ENCODE data around the gene LYRM4.

The LYRM4 gene

DNA sequence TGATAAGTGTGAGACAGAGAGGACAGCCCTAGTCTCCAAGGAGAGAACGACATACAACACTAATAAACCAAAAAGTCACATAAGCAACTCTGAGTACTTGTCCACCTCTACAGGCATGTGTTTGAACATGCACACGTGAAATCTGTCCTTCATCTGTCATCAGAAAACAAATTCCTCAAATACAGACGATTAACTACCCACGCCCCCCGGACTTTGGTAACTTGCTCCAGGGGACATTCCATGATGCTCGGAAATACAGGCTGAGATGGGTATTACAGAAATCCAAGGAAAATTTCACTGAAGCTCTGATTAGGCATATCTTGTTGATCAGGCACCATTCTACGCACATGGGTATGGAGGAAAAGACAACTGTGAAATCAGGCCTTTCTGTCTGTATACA, 57.8 kb downstream of the LYRM4 start:
- Mint-ChIP-seq H3K27ac (peak overlapping the region in 1 of 3 experiments; percentile 97), H3K4me1 (peaks cover 62% of the 10 kb centered on the region), H3K9me3 (no peaks in the 10 kb centered on the region), H3K27me3 (ENCODE audit: low read depth) (no peaks in the 10 kb centered on the region), H3K36me3 (ENCODE audit: low read depth) (no peaks in the 10 kb centered on the region), H3K4me3 (no peak overlapping the region)
- TF ChIP-seq, protein P1, sequence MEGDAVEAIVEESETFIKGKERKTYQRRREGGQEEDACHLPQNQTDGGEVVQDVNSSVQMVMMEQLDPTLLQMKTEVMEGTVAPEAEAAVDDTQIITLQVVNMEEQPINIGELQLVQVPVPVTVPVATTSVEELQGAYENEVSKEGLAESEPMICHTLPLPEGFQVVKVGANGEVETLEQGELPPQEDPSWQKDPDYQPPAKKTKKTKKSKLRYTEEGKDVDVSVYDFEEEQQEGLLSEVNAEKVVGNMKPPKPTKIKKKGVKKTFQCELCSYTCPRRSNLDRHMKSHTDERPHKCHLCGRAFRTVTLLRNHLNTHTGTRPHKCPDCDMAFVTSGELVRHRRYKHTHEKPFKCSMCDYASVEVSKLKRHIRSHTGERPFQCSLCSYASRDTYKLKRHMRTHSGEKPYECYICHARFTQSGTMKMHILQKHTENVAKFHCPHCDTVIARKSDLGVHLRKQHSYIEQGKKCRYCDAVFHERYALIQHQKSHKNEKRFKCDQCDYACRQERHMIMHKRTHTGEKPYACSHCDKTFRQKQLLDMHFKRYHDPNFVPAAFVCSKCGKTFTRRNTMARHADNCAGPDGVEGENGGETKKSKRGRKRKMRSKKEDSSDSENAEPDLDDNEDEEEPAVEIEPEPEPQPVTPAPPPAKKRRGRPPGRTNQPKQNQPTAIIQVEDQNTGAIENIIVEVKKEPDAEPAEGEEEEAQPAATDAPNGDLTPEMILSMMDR (IDR thresholded peaks at IDR 0.05; ENCODE audit: unreplicated experiment in 3 of 3): no peak

DNA sequence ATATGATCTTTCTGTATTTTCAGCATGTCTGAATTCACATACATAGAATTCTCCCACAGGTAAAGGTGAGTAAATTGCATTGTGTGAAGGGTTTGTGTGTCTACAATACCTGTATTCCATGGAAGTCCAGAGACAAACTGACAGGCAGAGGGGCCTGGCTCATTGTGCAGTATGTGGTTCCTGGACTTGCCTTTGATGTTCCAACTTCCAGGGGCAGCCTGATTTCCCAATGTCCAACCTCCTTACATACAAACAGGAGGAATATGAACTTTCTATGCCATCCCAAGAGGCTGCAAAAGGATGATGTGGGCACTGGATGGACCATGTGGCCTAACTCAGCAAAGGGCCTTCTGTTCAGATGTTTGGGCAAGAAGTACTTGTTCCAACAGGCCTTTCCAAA, 58.5 kb downstream of the LYRM4 start:
- Mint-ChIP-seq H3K36me3 (ENCODE audit: low read depth) (no peaks in the 10 kb centered on the region), H3K4me3 (no peak overlapping the region)
- TF ChIP-seq, protein P1 (IDR thresholded peaks at IDR 0.05; ENCODE audit: unreplicated experiment in 3 of 3): no peak

DNA sequence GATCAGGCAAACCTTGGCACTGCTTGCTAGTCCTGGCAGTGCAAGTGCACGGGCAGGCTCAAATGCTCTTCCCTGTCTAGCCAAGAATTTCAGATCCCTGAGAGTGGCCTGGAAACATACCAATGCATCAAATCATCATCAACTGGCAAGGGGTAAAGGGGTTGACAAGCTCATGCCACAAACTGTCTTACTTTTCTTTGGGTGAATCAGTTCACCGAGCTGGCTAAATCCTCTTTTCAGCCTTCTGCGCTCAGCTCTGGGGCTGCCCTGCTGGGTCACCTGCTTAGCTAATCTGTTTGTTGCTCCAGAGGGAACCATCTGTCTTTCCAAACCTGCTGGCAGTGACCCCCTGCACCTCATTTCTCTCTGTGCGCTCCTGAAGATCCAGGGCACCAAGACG, 59.5 kb downstream of the LYRM4 start:
- H3K4me3 Mint-ChIP-seq: no peak overlapping the region
- no peaks in the 10 kb centered on the region for H3K9me3 Mint-ChIP-seq
- TF ChIP-seq, protein P1 (IDR thresholded peaks at IDR 0.05; ENCODE audit: unreplicated experiment in 3 of 3): no peak
- H3K4me1 Mint-ChIP-seq: peaks cover 46% of the 10 kb centered on the region
- H3K27me3 Mint-ChIP-seq (ENCODE audit: low read depth): no peaks in the 10 kb centered on the region
- H3K27ac Mint-ChIP-seq: no peak overlapping the region
- peaks cover 3% of the 10 kb centered on the region for H3K36me3 Mint-ChIP-seq (ENCODE audit: low read depth)

More for the DNA sequence above, 58.5 kb downstream of the LYRM4 start:
- H3K27me3 Mint-ChIP-seq (ENCODE audit: low read depth): no peaks in the 10 kb centered on the region
- no peaks in the 10 kb centered on the region for H3K9me3 Mint-ChIP-seq
- H3K27ac Mint-ChIP-seq: no peak overlapping the region
- peaks cover 55% of the 10 kb centered on the region for H3K4me1 Mint-ChIP-seq

DNA sequence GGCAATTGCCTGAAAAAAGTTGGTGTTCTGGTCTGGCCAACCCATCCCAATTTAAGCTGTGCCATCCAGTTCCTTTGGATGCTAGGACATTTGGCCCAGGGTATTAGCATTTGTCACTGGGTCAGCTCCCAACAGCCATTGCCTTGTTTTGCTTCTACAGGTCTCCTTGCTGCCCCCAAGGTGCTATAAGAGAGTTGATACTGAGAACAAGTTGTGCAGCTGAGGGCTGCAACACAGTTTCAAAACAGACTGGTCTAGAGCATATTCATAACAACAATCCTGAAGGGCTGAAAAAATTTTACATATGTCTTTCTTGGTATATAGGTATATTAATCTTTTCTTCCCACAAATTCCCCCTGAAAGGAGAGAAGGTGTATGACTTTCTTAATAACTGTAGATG, 61.0 kb downstream of the LYRM4 start:
- H3K9me3 Mint-ChIP-seq: no peaks in the 10 kb centered on the region
- no peak overlapping the region for H3K4me3 Mint-ChIP-seq
- peaks cover 8% of the 10 kb centered on the region for H3K36me3 Mint-ChIP-seq (ENCODE audit: low read depth)
- H3K27me3 Mint-ChIP-seq (ENCODE audit: low read depth): no peaks in the 10 kb centered on the region
- no peak overlapping the region for H3K27ac Mint-ChIP-seq
- TF ChIP-seq, protein P1 (IDR thresholded peaks at IDR 0.05; ENCODE audit: unreplicated experiment in 3 of 3): no peak
- H3K4me1 Mint-ChIP-seq: peaks cover 30% of the 10 kb centered on the region

DNA sequence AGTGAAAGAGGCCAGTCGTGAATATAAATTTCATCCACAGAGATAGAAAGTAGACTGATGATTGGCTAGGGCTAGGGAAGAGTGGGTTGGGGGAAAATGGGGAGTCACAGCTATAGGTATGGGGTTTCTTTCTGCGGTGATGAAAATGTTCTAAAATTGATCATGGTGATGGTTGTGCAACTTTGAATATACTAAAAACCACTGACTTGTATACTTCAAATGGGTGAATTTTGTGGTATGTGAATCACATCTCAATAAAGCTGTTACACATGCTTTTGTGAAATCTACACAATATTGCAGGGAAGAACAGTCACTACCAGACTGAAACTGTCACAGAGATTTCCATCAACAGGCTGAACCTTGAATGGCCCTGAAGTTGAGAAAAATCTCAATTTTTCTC, 61.5 kb downstream of the LYRM4 start:
- no peak overlapping the region for H3K4me3 Mint-ChIP-seq
- TF ChIP-seq, protein P1 (IDR thresholded peaks at IDR 0.05; ENCODE audit: unreplicated experiment in 3 of 3): no peak

DNA sequence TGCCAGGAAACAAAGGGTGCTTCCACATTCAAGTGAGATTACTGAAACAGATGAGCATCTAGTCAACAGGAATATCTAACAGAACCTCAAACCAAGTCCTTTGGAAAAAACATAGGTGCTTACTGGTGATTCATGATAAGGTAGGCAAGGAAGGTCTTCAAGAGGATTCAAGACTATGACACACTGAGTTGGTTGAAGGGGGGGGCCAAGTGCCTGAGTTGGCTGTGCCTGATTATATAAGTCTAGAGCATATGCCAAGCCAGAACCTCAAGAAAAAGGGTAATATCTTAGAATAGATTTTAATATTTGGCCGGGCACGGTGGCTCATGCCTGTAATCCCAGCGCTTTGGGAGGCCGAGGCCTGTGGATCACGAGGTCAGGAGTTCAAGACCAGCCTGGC, 63.7 kb downstream of the LYRM4 start:
- Mint-ChIP-seq H3K36me3 (ENCODE audit: low read depth) (peaks cover 8% of the 10 kb centered on the region), H3K4me1 (peaks cover 6% of the 10 kb centered on the region), H3K27ac (no peak overlapping the region), H3K9me3 (no peaks in the 10 kb centered on the region), H3K4me3 (no peak overlapping the region), H3K27me3 (ENCODE audit: low read depth) (no peaks in the 10 kb centered on the region)
- TF ChIP-seq, protein P1 (IDR thresholded peaks at IDR 0.05; ENCODE audit: unreplicated experiment in 3 of 3): no peak

More for the DNA sequence above, 61.5 kb downstream of the LYRM4 start:
- H3K27ac Mint-ChIP-seq: no peak overlapping the region
- H3K27me3 Mint-ChIP-seq (ENCODE audit: low read depth): no peaks in the 10 kb centered on the region
- peaks cover 26% of the 10 kb centered on the region for H3K4me1 Mint-ChIP-seq
- peaks cover 8% of the 10 kb centered on the region for H3K36me3 Mint-ChIP-seq (ENCODE audit: low read depth)
- no peaks in the 10 kb centered on the region for H3K9me3 Mint-ChIP-seq
